Stimulated activated CD4-positive, alpha-beta T cell treated with anti-CD3 and anti-CD28 coated beads, Interleukin-15, amount 100 ng/mL, for 24 hours (primary cell): Measurements from ENCODE around the gene MORN1.
"Not testable (repeated sequence)": the region's sequence is repeated elsewhere in the genome, so short reads cannot be mapped to it uniquely, and the experiment has no call there.

Source experiments
- DNase-seq: peaks from one replicate; pipeline ENCODE4 v3.0.0-alpha.2; 2020

MORN1 gene

DNA sequence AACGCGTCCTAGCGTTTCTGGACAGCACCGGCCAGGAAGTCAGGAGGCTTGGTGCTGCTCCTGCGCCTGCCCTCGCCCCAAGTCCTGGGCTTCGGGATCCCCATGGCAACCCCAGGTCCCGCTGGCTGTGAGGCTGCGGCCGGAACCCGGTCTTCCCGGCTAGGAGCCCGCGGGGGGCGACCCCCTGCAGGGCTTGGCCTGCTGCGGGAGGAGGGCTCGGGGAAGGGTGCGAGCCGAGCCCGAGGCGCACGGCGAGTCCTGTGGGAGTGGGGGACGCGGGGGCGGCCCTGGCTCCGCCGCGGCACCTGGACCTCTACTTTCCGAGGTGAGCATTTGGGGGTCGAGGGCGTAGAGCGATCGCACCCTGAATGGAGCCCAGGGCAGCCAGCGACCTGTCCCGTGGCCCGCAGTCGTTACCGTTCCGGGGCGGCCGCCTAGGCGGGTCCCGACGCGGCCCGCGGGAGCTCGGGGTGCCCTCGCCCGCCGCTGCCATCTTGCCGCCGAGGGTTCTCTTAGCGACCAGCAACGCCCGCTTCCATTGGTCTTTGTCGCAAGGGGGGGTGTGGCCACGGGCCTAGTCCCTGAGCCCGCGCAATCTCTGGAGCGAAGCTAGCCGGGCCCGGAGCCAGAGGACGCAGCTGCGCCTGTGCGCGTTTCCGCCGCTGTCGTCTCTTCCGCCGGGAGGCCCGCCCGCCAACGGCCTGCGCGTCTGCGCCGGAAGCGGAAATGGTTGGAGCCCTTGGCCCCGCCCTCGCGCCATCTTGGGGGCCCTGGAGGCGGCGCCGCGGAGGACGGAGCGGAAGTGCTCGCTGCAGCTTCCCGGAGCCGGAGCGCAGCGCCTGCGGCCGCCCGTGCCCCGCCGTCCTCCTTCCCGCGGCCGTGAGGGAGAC is at the start of gene MORN1, which contains the start of gene RER1:
MORN1 (minus strand) TSS at position 514 of the 890 bp plus-strand sequence; CDS start at position 493, 21 bp downstream.
RER1 (plus strand) TSS at position 801 of the 890 bp plus-strand sequence. CDS start 3,950 bp downstream, outside the sequence.
- peak; percentile 99 for DNase-seq

DNA sequence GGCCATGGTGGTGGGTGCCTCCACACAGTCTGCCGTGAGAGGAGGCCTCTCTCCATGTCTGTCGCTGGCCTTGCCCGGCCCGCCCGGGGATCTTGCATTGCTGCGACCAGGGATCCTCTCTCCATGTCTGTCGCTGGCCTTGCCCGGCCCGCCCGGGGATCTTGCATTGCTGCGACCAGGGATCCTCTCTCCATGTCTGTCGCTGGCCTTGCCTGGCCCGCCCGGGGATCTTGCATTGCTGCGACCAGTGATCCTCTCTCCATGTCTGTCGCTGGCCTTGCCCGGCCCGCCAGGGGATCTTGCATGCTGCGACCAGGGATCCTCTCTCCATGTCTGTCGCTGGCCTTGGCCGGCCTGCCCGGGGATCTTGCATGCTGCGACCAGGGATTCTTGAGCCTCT is 49.0 kb upstream of the MORN1 start:
- DNase-seq = not testable (repeated sequence)

DNA sequence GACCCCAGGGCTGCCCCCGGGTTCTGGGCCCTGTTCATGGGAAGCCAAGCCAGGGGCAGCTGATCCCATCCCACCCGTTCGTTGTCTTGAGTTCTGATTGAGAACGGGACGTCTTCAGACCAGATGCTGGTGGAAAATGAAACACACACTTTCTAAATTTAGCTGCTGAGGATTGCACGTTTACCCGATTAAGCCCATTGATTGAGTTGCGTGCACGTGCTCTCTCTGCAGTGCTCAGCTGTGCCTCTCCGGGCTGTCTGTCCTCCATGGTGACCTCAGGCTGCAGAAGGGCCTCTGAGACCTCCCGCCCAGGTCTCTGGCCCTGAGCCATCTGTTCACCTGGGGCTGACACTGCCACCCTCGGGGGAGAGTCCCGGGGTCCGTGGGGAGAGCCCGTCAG is 48.0 kb upstream of the MORN1 start:
- no peak for DNase-seq

DNA sequence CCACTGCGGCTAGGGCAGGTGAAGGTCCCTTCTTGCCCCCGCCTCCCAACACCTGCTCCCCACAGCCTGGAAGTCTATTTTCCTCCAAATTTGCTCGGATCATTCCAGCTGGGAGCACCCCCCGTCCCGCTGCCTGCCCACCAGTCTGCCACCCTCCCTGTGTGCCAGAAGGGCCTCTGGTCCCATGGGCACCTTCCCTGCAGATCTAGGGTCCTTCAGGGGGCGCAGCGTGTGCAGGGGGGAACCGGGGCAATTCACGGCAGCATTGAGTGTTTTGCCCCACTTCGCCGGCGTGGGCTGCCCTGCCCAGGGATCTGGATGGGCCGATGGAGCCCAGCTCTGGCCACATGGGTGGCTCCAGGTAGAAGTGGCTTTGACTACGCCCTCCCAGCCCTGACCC is 47.3 kb upstream of the MORN1 start:
- DNase-seq = no peak

DNA sequence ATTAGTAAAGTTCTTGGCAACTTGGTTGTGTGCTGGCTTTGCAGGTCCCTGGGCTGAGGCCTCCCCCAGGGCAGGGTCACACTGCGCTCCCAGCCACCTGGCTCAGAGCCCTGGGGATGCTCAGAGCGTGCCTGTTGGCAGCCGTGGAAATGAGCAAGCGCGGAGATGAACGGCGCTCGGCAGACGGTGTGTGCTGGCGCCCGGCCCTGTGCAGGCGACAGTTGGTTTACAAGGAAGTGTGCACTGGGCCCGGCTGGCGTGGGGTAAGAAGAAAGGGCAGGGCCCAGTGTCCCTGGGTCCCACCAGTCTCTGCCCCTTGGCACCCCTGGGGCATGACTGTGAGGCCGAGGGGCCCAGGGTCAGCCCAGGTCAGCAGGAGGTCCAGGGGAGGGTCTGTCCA is 46.7 kb upstream of the MORN1 start:
- DNase-seq = no peak

DNA sequence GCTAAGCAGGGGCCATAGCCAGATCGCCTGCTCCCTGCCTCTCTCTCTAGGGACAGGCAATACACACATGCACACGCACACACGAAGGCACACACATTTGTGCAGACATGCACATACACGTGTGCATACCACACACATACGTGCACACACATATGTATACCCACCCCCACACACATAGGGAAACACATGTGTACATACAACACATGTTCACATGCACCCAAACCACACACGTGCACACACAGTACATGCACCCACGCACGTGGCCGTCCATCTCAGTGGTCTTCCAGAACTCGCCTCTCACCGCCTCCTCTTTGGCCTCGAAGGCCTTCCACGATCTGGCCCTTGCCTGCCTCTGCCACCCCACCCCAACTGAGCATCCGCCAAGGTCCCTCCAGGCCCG is 46.3 kb upstream of the MORN1 start:
- DNase-seq = no peak

DNA sequence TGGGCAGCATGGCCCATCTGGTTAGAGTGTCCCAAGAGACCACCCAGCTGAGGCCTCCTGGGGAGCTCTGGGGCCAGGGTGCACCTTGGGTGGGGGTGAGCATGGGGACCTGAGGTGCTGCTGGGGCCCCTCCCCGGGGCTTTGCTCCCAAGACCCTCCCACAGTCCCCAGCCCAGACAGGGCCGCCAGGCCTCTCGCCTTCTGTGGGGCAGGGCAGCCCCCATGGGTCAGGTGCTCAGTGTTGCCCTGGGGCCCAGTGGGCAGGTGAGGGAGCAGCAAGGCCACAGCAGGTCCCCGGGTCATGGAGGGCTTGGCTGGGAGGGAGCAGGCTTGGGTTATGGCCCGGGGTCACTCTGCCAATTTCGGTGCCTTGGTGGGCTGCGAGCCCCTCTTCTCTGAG is 45.5 kb upstream of the MORN1 start:
- DNase-seq = no peak

DNA sequence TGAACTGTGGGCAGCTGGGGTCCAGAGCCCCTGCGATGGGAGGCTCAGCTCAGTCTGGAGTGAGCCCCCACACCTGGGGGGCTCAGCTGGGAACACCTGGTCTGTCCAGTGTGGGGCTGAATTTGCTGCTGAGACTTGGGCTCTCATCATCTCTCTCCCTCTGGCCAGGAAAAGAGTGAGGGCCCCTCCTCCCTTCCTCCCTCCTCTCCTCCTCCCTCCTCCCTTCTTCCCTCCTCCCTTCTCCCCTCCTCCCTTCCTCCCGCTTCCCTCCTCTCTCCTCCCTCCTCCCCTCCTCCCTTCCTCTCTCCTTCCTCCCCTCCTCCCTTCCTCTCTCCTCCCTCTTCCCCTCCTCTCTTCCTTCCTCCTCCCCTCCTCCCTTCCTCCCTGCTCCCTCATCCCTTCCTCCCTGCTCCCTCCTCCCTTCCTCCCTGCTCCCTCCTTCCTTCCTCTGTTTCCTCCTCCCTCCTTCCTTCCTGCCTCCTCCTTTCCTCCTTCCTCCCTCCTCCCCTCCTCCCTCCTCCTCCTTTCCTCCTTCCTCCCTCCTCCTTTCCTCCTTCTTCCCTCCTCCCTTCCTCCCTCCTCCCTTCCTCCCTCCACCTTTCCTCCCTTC is 44.5 kb upstream of the MORN1 start:
- DNase-seq = no peak

DNA sequence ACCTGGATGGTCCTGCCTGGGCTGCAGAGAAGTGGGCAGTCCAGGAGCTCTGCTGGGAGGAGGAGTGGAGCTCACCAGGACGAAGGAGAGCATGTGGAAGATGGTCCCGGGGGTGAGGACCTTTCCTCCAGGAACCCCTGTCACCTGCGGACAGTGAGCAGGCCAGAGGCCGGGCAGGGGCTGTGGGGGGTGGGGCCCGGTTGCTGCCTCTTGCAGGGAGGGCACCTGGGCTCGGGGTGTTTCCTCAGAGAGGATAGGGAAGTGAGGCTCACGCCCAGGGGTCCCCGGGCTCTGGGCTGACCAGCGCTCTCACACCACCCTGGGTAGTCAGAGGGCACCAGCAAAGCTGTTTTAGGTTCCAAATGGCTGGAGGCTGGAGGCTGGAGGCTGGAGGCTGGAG is 43.7 kb upstream of the MORN1 start:
- DNase-seq = no peak

DNA sequence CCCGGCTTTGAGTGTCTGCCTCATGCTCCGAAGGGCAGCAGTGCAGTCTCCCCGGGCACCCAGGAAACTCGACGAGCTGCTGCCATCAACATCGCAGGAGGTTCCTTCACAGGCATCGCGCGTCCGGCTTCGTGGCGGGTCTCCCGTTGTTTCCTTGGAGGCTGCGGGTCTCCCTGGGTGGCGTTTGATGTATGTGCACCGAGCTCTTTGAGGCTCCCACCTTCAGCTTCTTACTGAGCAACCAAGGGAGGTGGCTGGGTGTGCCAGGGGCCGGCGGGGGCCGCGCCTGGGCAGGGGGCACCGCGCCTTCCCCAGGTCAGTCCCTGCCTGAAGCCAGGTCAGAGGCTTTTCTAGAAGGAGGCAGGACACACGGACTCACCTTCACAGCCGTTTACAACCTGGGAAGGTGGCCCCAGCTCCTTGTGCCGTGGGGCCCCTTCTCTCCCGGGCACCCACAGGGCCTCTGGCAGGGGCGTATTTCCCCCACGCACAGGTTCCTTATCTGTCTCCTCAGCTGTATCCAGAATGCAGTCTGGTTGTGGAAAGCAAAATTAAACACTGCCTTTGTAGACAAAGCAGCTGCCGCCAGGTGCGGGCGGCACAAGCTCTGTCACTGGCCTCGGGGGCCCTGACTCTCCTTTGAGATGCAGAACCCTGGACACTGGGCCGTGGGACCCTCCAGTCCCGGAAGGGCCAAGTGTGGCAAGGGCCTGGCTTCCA is 42.7 kb upstream of the MORN1 start:
- DNase-seq = no peak

DNA sequence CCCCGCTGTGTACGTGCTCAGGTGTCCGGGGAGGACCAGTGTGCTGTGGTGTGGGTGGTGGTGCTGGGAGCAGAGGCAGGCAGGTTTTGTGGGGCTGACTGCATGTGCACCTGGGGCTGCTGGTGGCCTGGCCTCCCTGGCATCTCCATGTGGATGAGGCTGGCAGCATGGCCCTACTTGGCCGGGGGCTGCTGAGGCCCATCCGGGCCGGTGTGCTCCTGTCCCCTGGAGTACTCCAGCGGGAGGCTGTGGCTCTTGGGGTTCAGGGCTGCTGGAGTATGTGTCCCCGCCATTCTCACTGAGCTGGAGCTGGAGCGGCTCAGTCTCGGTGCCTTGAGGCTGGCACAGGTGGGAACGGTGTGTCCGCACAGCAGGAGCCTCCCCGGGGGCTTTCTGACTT is 41.8 kb upstream of the MORN1 start:
- no peak for DNase-seq

DNA sequence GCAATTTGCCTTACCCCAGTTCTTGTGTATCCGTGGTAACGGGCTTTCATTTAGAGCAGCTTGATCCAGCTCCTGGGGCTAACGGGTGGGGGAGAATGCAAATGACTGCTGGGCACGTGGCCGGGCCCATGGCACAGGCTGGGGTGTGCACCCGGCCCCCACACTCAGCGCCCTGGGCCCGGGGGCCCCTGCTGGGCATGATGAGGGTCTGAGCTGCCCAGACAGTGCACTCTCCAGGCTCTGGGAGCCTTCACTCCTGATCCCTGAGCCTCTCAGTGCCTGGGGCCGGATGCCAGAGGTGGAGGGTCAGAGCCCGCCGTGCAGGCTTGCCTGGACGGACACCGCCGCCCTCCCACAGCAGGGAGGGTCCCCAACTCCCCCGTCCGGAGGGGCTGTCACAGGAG is 41.1 kb upstream of the MORN1 start:
- DNase-seq = no peak

DNA sequence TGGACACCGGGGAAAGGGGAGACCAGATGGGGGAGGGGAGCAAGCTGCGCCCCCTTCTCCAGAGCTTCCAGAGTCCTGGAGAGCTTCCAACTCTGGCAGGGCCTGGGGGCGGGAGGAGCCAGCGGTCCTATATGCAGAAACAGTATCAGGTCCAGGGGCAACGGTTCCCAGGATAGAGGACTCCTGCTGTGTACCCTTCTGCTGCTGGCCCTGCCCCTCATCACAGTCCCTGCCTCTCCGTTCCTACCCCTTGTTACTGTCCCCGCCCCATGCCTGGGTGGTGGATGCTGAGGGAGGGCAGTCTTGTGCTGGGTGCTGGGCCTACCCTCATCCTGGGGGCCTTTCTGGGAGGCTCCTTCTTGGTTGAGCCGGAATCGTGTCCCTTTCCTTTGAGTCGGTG is 40.2 kb upstream of the MORN1 start:
- no peak for DNase-seq

DNA sequence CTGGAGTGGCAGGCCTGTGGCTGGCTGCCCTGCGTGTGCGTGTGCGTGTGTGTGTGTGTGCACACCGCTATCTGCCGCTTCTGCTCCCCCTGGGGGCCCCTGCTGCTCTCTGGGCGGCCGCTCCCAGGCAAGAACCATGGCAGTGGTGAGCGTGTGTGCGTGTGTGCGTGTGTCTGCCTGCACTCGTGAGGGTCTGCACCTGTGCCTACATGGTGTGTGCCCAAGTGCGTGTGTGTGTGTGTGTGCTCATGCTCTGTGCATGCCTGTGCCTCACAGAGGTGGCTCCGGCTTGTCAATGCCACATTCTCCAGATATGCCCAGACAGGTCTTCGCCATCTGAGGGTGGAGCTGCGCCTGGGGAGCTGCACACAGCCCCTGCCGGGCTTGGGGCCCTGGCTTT is 39.7 kb upstream of the MORN1 start:
- no peak for DNase-seq

DNA sequence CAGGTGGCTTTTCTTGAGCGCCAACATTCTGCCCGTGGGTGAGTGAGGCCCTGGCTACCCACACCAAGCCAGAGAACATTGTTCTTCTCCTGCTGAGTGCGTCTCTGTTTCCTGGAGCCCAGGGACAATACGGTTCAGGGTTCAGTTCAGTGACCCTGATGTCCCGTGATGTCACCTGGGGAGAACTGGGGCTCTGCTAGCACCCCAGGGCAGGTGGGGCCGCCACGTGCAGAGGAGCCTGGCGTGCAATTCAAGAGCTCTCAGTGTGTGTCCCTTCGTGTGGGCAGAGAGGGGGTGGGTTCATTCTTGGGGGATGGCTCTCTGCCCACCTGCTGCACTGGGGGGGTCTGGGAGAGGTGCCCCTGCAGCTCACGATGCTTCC is 39.2 kb upstream of the MORN1 start:
- no peak for DNase-seq

DNA sequence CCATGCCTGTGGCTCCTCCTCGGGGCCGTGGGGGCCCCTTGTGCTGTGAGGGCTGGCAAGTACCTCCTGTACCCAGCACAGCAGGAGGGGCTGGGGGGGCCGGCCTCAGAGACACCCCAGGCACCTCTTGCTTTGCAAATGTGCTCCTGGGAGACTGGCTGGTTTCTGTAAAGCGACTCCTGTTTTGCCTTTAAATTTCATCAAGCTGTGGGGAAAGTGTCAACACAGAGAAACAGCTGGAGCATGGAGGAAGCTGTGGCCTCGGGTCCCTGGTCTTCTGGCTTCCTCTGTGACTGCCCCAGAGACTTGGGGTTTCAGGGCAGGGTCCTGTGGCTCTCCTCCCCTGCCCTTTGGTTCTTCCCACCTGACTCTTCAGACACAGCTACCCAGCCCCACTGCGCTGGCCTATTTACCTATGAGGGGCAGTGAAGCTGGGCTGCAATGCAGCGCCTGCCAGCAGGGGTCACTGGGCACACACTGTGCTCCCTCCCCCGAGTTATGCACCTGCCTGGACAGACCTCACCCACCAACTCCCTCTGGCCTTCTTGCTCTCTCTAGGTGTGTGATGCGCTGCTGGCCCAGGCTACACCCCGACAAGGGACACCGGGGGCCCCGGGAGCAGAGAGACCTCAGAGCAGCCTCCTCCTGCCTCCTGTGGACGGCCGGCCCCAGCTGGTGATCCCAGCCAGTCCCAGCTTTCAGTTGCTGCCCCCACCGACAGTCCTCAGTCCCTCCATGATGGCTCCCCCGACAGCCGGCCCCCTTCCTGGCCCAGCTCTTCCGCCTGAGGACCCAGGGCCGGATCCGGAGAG is 38.6 kb upstream of the MORN1 start:
- peak; percentile 50 for DNase-seq

DNA sequence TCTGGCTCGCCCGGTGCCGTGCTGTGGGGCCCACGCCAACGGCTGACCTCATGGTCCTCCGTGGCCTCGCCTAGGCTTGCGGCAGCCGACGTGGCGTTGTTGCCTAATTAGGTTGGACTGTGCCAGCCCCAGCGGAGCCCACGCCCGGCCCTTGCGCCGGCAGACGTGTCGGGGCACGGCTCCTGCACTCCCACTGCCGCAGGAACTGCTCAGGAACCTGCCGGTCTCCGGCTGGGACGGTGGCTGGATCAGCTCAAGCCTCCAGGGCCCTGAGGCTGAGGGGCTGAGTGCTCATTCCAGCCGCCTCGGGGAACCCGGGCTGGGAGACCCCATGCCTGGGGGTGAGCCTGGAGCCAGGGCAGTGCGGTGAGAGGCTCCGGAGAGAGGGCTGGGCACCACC is 37.1 kb upstream of the MORN1 start:
- no peak for DNase-seq

DNA sequence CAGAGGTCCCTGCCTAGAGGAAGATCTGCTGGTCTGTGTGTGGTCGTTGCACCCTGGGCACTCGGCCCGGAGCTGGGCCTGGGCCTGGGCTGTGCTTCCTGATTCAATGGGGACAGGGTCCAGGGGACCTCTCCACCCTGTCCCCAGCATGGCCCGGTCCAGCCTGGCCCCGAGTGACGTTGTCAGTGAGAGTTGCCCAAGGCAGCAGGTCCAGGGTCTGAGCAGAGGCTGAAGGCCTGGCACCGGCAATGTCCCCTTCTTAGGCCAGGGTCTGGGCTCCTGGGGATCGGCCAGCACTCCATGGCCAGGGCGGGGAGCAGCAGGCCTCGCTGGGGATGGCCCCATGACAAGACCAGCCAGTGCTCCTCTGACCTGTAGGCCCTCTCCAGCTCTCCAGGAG is 36.6 kb upstream of the MORN1 start:
- DNase-seq = no peak

DNA sequence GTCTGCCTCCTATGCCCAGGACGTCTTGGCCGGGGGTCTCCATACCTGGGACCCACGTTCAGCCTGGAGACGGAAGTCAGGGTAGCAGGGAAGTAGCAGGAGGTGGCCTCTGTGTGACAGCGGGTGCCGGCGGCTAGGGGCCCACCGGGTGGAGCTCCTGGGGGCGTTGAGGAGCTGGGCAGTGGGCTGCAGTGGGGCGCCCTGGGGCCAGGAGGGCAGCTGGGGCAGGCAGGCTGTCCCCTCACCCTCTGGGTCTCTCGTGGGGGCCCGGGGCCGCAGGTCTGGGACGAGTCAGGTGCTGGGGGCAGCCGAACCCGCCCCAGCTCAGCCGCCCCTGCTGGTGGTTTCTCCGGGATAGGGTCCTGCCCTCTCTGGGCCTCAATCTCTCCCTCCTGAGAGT is 35.7 kb upstream of the MORN1 start:
- DNase-seq = no peak

DNA sequence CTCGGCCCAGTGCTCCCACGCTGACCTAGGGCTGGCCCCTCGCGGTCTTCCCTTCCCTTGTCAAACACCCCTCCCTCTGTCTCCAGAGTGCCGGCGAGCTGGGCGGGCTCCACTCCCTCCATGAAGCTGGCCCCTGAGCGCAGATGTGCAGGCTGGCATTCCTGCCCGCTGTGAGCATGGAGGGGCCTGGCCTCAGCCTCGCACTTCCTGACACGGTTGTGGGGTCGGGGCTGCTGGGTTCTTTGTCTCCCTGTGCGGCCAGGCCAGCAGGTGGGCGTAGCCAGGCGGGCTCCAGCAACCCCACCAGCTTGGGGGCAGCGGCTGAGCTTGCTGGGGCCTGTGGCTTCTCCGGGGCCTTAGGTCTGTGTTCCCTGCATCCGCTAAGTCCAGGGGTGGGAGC is 35.2 kb upstream of the MORN1 start:
- no peak for DNase-seq

DNA sequence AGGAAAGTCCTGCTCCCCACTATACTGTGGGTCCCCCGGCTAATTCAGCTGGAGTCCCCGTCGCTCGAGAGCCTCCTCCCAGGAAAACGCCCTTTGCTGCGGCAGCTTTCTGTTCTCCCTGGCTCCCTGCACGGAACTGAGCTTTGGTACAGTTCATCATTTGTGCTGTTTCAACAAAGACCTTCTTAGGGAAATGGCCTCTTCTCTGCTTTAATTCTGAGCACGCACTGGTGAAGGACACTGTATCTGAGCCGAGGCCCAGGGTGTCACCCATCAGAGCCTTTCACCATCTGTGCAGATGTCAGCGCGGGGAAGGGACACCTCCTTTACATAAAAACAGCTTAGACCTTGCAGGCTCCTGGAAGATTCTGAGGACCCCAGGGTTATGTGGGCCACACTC is 34.5 kb upstream of the MORN1 start:
- no peak for DNase-seq

DNA sequence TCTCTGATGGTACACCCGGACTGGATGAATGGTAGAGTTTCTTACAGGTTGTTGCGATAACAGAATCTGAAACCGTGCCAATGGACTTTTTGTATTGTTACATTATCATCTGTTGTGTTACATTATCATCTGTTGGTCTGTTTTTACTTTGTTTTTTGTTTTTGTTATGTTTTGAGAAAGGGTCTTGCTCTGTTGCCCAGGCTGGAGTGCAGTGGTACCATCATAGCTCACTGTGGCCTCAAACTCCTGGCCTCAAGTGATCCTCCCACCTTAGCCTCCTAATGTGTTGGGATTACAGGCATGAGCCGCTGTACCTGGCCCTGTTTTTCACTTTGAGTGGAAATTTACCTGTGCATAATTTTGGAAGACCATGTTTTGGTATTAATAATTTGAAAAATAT is 31.2 kb upstream of the MORN1 start:
- no peak for DNase-seq

DNA sequence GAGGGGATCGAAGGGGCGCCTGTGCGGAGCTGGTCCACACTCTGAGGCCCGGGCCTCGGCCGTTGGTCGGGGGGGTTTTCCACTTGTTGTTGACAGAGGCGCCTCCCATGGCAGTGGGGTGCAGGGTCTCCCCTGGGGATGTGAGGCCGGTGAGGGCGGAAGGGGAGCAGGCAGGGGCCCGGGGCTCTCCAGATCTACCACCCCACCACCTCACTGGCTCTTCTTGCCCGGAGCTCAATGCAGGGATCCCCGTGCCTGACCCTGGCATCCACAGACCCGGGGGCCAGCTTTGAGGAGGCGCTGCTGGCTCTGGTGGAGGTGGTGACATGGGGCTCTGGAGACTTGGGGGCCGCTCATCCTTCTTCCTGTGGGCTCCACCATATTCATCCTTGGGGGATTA is 28.1 kb upstream of the MORN1 start:
- no peak for DNase-seq
